Endothelial cell of umbilical vein (primary cell): ENCODE data around the gene TCP11X2. TPM values are rescaled to one million over a fixed set of nuclear protein-coding genes. Genes with fewer than 3 reads are reported as not detected.
"Not testable (repeated sequence)": the region's sequence is repeated elsewhere in the genome, so short reads cannot be mapped to it uniquely, and the experiment has no call there.

Experiments
- BruUV-seq: library from RNA; stranded (reverse); fragments of 400-500 nt; replicated peaks from 2 replicates; lab custom pipeline; 2021; lab: Mats Ljungman, UMichigan
- CTCF ChIA-PET: fragments of 300-600, 350-600 bp; sonication (Branson Sonifier 250); formaldehyde crosslinking; loops from one replicate; lab custom pipeline; 2021; ENCODE audit warnings: antibody characterized with exemption, inconsistent platforms; lab: Charles Lee
- POLR2A ChIA-PET: fragments of 300-600, 350-600 bp; sonication (Branson Sonifier 250); formaldehyde crosslinking; loops from one replicate; lab custom pipeline; 2021; ENCODE audit warnings: antibody characterized with exemption, inconsistent platforms; lab: Charles Lee
- DNase-seq: peaks from one replicate; pipeline ENCODE4 v3.0.0-alpha.2; 2011; ENCODE audit warnings: low read depth, low spot score
- FAIRE-seq: peaks from 2 replicates; lab custom pipeline; 2011; peaks lifted over from hg19 to GRCh38; lab: Jason Lieb, UNC
- H2AFZ ChIP-seq: 2 replicates; pipeline ENCODE4 v1.6.0; 2012; ENCODE audit warnings: low read depth, low read length, control low read depth, inconsistent platforms
- H3K27ac ChIP-seq: 2 replicates; pipeline ENCODE4 v1.5.1; 2011; ENCODE audit warnings: low read depth, mild to moderate bottlenecking, control low read depth, low read length, moderate library complexity; ENCODE audit not compliant: insufficient read depth
- H3K27me3 ChIP-seq, 2 experiments: 2 replicates each; pipeline versions ENCODE4 v1.6.0 to v1.6.1; 2011; ENCODE audit warnings: low read length in 2 of 2, mixed read lengths in 1 of 2; ENCODE audit not compliant: control insufficient read depth in 2 of 2, insufficient read depth in 2 of 2
- H3K36me3 ChIP-seq, 2 experiments: 2 replicates in 1 of 2; 3 replicates in 1 of 2; pipeline ENCODE4 v1.5.1; 2011; ENCODE audit warnings: low read length in 2 of 2, mild to moderate bottlenecking in 1 of 2, moderate library complexity in 1 of 2; ENCODE audit not compliant: control insufficient read depth in 2 of 2, insufficient read depth in 2 of 2; ENCODE audit errors: extremely low read depth in 1 of 2
- H3K4me1 ChIP-seq: 3 replicates; pipeline ENCODE4 v1.5.1; 2011; ENCODE audit warnings: mild to moderate bottlenecking, low read length; ENCODE audit not compliant: control insufficient read depth, insufficient read depth; ENCODE audit errors: extremely low read depth
- H3K4me2 ChIP-seq: 2 replicates; pipeline ENCODE4 v1.6.1; 2011; ENCODE audit warnings: low read length, control low read depth, mixed read lengths; ENCODE audit not compliant: insufficient read depth
- H3K4me3 ChIP-seq, 3 experiments: fragments of 200-600 bp in 1 of 3; sonication (generic), shearing (Covaris generic) in 1 of 3; replicated peaks in 1 of 3; 2 replicates each; pipeline ENCODE4 v1.5.1; 2011 to 2016; ENCODE audit warnings: control low read depth in 3 of 3, low read length in 3 of 3, mild to moderate bottlenecking in 2 of 3, inconsistent platforms in 1 of 3, low read depth in 1 of 3, moderate library complexity in 1 of 3; ENCODE audit not compliant: insufficient read depth in 1 of 3
- H3K79me2 ChIP-seq: 2 replicates; pipeline ENCODE4 v1.6.0; 2012; ENCODE audit warnings: low read length, inconsistent platforms; ENCODE audit not compliant: control insufficient read depth, insufficient read depth
- H3K9ac ChIP-seq: replicated peaks from 2 replicates; pipeline ENCODE3; 2011; ENCODE audit warnings: low read length, control low read depth; ENCODE audit not compliant: insufficient read depth; ENCODE audit errors: extremely low read depth
- H3K9me1 ChIP-seq: replicated peaks from 3 replicates; pipeline ENCODE4 v1.6.0; 2011; ENCODE audit warnings: mild to moderate bottlenecking, low read length; ENCODE audit not compliant: control insufficient read depth, insufficient read depth; ENCODE audit errors: extremely low read depth
- H3K9me3 ChIP-seq: replicated peaks from 2 replicates; pipeline ENCODE4 v1.5.1; 2012; ENCODE audit warnings: low read length, inconsistent platforms; ENCODE audit not compliant: control insufficient read depth, insufficient read depth
- H4K20me1 ChIP-seq: replicated peaks from 2 replicates; pipeline ENCODE3; 2011; ENCODE audit warnings: mild to moderate bottlenecking, low read length; ENCODE audit not compliant: control insufficient read depth, insufficient read depth; ENCODE audit errors: extremely low read depth
- dilution Hi-C: fragments of 300-500 bp; cut with MboI; formaldehyde crosslinking; loops from one replicate; pipeline ENCODE4 v1.15.0; 2019; ENCODE audit warnings: low sequenced_read_pairs; ENCODE audit not compliant: extremely low pct_ligation_motif_present
- intact Hi-C: fragments of 100-400 bp; cut with micrococcal nuclease; formaldehyde crosslinking; loops from one replicate; pipeline ENCODE4 v1.10.0; 2022
- polyA plus RNA-seq, 4 experiments: library from polyadenylated mRNA; depleted of rRNA in 3 of 4; stranded (reverse) in 3 of 4; unstranded in 1 of 4; fragments of >200 nt; gene quantifications; 2 replicates each; pipeline versions ENCODE4 v1.2.1 to v1.2.3, GENCODE V29; 2011 to 2012; ENCODE audit warnings: missing spikeins in 1 of 4
- total RNA-seq: library from RNA; stranded (reverse); gene quantifications from 2 replicates; pipeline ENCODE4 v1.2.3, GENCODE V29; 2021

TCP11X2 gene
- total and polyA plus RNA-seq, 2 donors (not counting 3 experiments of a cell fraction or from before 2014, with no cell fraction given), result not detected

GRCh38 chrX:102458615-102459014, 13.0 kb downstream of the TCP11X2 start:
- intact Hi-C loops, H3K27ac ChIP-seq, H3K4me3 ChIP-seq, H3K4me2 ChIP-seq, FAIRE-seq, dilution Hi-C loops, H3K9me1 ChIP-seq, BruUV-seq, H3K27me3 ChIP-seq, POLR2A ChIA-PET, H3K36me3 ChIP-seq, CTCF ChIA-PET, DNase-seq, H3K79me2 ChIP-seq, H3K4me1 ChIP-seq, H2AFZ ChIP-seq, H3K9me3 ChIP-seq, H3K9ac ChIP-seq, H4K20me1 ChIP-seq: not testable (repeated sequence)

GRCh38 chrX:102439908-102440307, 31.7 kb downstream of the TCP11X2 start, which contains the start of gene NXF2B:
Gene NXF2B, minus strand, starts transcription at chrX:102440008. Its CDS starts 59,972 bp downstream, at chrX:102380036.
- POLR2A ChIA-PET, H2AFZ ChIP-seq, H3K9me1 ChIP-seq, H3K36me3 ChIP-seq, FAIRE-seq, H3K4me1 ChIP-seq, H3K4me2 ChIP-seq, H3K27me3 ChIP-seq, H3K4me3 ChIP-seq, H3K27ac ChIP-seq, CTCF ChIA-PET, H3K79me2 ChIP-seq, BruUV-seq, intact Hi-C loops, dilution Hi-C loops, H3K9ac ChIP-seq, H3K9me3 ChIP-seq, H4K20me1 ChIP-seq, DNase-seq: not testable (repeated sequence)

DNA sequence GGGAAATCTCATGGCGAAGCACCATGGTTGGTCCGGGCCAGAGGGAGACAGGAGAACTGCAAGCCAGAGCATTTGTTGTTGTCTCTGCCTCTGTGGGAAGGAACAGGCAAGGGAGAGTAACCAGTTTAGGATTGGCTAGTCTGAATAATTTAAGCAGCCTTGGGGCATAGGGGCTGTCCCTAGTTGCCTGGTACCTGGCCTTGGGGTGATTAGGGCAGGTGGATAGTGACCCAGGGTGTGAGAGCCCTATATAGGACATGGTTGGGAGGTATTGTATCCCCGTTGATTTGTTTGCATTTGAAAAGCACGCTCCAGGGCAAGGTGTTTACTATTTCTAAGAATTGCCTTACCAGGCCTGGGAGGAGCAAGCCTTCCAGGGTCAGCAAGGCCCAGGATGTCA, 57.1 kb downstream of the TCP11X2 start:
- H3K27ac ChIP-seq, H3K36me3 ChIP-seq, H3K79me2 ChIP-seq, CTCF ChIA-PET, H3K9me1 ChIP-seq, H3K4me1 ChIP-seq, intact Hi-C loops, FAIRE-seq, DNase-seq, H3K4me2 ChIP-seq, dilution Hi-C loops, H4K20me1 ChIP-seq, H2AFZ ChIP-seq, POLR2A ChIA-PET, H3K9ac ChIP-seq, BruUV-seq, H3K9me3 ChIP-seq, H3K4me3 ChIP-seq, H3K27me3 ChIP-seq: not testable (repeated sequence)

Other genes starting within 250 kb of the TCP11X2 start
- gene NXF2, start 224.6 kb downstream of the TCP11X2 start, total RNA-seq, result not detected in 2 replicates
- not detected in 2 replicates for gene NXF2, start 224.6 kb downstream of the TCP11X2 start, polyA plus RNA-seq
- not detected in 2 replicates for gene NXF2B, start 31.8 kb downstream of the TCP11X2 start, total RNA-seq
- gene NXF2B, start 31.8 kb downstream of the TCP11X2 start, polyA plus RNA-seq, result not detected in 2 replicates
- 6.0 and 6.7 TPM in 2 replicates for gene TMSB15A, start 44.9 kb upstream of the TCP11X2 start, total RNA-seq
- 10.6 and 17.2 TPM in 2 replicates for gene TMSB15A, start 44.9 kb upstream of the TCP11X2 start, polyA plus RNA-seq
- gene ARMCX5, start 127.7 kb upstream of the TCP11X2 start, total RNA-seq, result 8.8 and 10.3 TPM in 2 replicates
- 6.1 and 8.0 TPM in 2 replicates for gene ARMCX5, start 127.7 kb upstream of the TCP11X2 start, polyA plus RNA-seq
- gene GPRASP1, start 179.7 kb upstream of the TCP11X2 start, total RNA-seq, result 2.1 and 2.4 TPM in 2 replicates
- 0.32 and 0.33 TPM in 2 replicates for gene GPRASP1, start 179.7 kb upstream of the TCP11X2 start, polyA plus RNA-seq
- gene GPRASP2, start 240.6 kb upstream of the TCP11X2 start, total RNA-seq, result 5.3 and 6.5 TPM in 2 replicates
- gene GPRASP2, start 240.6 kb upstream of the TCP11X2 start, polyA plus RNA-seq, result 3.7 and 4.9 TPM in 2 replicates
- gene GPRASP3, start 248.9 kb upstream of the TCP11X2 start, total RNA-seq, result 5.1 and 7.2 TPM in 2 replicates
- 1.9 and 4.0 TPM in 2 replicates for gene GPRASP3, start 248.9 kb upstream of the TCP11X2 start, polyA plus RNA-seq